ENCODE data around the gene DNAH8.

DNA sequence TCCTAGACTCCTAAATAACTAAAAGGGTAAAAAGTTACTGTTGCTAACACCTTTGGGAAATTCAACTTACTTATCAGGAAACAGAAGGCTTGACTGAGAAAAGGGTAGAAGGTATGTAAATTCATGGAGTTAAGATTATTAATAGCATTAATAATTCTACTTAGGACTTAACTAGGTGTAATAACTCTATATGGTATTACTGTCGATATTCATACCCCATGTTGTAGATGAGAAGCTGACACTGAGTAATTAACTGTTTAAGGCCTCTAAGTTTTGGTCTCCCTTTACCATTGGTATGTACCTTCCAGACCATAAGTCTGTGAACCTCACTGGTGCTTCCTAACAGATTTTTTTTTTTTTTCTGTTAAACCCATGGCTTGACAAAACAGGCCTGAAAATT lies 27.6 kb upstream of the DNAH8 start:
- TF ChIP-seq, protein P1, sequence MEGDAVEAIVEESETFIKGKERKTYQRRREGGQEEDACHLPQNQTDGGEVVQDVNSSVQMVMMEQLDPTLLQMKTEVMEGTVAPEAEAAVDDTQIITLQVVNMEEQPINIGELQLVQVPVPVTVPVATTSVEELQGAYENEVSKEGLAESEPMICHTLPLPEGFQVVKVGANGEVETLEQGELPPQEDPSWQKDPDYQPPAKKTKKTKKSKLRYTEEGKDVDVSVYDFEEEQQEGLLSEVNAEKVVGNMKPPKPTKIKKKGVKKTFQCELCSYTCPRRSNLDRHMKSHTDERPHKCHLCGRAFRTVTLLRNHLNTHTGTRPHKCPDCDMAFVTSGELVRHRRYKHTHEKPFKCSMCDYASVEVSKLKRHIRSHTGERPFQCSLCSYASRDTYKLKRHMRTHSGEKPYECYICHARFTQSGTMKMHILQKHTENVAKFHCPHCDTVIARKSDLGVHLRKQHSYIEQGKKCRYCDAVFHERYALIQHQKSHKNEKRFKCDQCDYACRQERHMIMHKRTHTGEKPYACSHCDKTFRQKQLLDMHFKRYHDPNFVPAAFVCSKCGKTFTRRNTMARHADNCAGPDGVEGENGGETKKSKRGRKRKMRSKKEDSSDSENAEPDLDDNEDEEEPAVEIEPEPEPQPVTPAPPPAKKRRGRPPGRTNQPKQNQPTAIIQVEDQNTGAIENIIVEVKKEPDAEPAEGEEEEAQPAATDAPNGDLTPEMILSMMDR (conservative IDR thresholded peaks at IDR 0.05; ENCODE audit: low read depth, low read length) = no peak
- TF ChIP-seq EZH2 (IDR thresholded peaks at IDR 0.05; ENCODE audit: low read length, unreplicated experiment) (no peak), EZH2phosphoT487 (IDR thresholded peaks at IDR 0.05; ENCODE audit: borderline replicate concordance, low read length) (no peak)
